ENCODE results near the gene NCS1.

- TF ChIP-seq EZH2phosphoT487 (IDR thresholded peaks at IDR 0.05; ENCODE audit: borderline replicate concordance, low read length): no peak
- no peak for TF ChIP-seq CTCF (IDR thresholded peaks at IDR 0.05; ENCODE audit: low read depth, low read length, poor library complexity, severe bottlenecking)
Measured at GRCh38 chr9:130122456-130122855, 49.7 kb upstream of the NCS1 start.

Measured in DOHH2 (cell line).